OCI-M1 (cell line): Measurements from ENCODE around the gene HOMER3.
A peak's percentile ranks its signal among the peaks of the same experiment; 100 is the strongest.

Experiments used
- DNase-seq: peaks from one replicate; lab custom pipeline; 2025; lab: John Stamatoyannopoulos, UW

Gene HOMER3

GRCh38 chr19:18901491-18901890 is 39.5 kb downstream of the HOMER3 start:
- DNase-seq: no peak

- DNase-seq: no peak
Measured at GRCh38 chr19:18900700-18901481, 40.1 kb downstream of the HOMER3 start.

- no peak for DNase-seq
Measured at GRCh38 chr19:18899624-18900560, 41.1 kb downstream of the HOMER3 start.

GRCh38 chr19:18898607-18899408 is 42.2 kb downstream of the HOMER3 start:
- peak; percentile 55 for DNase-seq

GRCh38 chr19:18898081-18898606 is 42.9 kb downstream of the HOMER3 start:
- peak; percentile 75 for DNase-seq

- no peak for DNase-seq
Measured at GRCh38 chr19:18897094-18898029, 43.7 kb downstream of the HOMER3 start.

GRCh38 chr19:18896421-18896841 is 44.6 kb downstream of the HOMER3 start:
- DNase-seq: no peak

- DNase-seq: peak; percentile 47
Measured at GRCh38 chr19:18895824-18896341, 45.1 kb downstream of the HOMER3 start, which contains the start of gene CERS1. Gene CERS1, minus strand, starts transcription at chr19:18896158. Its CDS starts 86 bp downstream, at chr19:18896072.

- peak; percentile 93 for DNase-seq
Measured at GRCh38 chr19:18895038-18895823, 45.8 kb downstream of the HOMER3 start.

GRCh38 chr19:18894254-18895037 is 46.6 kb downstream of the HOMER3 start:
- DNase-seq: no peak

- DNase-seq: no peak
Measured at GRCh38 chr19:18893587-18894253, 47.3 kb downstream of the HOMER3 start.

GRCh38 chr19:18889949-18890745 is 50.9 kb downstream of the HOMER3 start:
- no peak for DNase-seq

GRCh38 chr19:18886972-18887371 is 54.0 kb downstream of the HOMER3 start:
- no peak for DNase-seq

GRCh38 chr19:18883526-18884304 is 57.3 kb downstream of the HOMER3 start:
- DNase-seq: no peak

GRCh38 chr19:18881491-18881890 is 59.5 kb downstream of the HOMER3 start:
- no peak for DNase-seq

- peak; percentile 73 for DNase-seq
Measured at GRCh38 chr19:18879579-18880373, 61.2 kb downstream of the HOMER3 start.
